GM10847 (cell line): ENCODE data around the gene DELE1.

Experiments used
- POLR2A ChIP-seq: IDR thresholded peaks from 2 replicates; pipeline ENCODE4 v1.6.1; 2011; ENCODE audit not compliant: insufficient read length; ENCODE audit errors: extremely low read depth

The DELE1 gene

GRCh38 chr5:141976176-141976575 is 52.5 kb downstream of the DELE1 start:
- no peak for TF ChIP-seq POLR2A

- TF ChIP-seq POLR2A = no peak
These were observed 54.7 kb downstream of the DELE1 start for GRCh38 chr5:141978389-141978788.

GRCh38 chr5:141982626-141983025 is 59.0 kb downstream of the DELE1 start:
- TF ChIP-seq POLR2A = no peak

GRCh38 chr5:141986072-141986471 is 62.4 kb downstream of the DELE1 start:
- TF ChIP-seq POLR2A = no peak

- no peak for TF ChIP-seq POLR2A
These were observed 66.0 kb downstream of the DELE1 start for GRCh38 chr5:141989720-141990119.
